ENCODE measurements around the gene RBM39.
"Not testable (repeated sequence)": the region's sequence is repeated elsewhere in the genome, so short reads cannot be mapped to it uniquely, and the experiment has no call there.

Gene RBM39

DNA sequence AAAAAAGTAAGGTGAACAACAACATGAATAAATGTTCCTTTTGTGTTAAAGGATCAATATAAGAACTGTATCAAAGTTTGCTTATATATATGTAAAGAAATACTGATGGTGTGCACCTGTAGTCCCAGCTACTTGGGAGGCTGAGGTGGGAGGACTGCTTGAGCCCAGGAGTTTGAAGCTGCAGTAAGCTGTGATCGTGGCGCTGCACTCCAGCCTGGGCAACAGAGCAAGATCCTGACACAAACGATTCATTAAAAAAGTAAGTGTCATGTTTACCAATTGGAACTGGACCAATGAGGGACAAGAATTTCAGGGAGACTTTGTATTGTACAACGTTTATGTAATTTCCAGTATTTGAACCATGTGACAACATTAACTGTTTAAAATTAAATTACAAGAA, 24.8 kb upstream of the RBM39 start:
- no peak for DNase-seq (ENCODE audit: low read depth)
- H3K4me3 ChIP-seq (ENCODE audit: low read depth, low read length) = no peak overlapping the region
- TF ChIP-seq, protein P1, sequence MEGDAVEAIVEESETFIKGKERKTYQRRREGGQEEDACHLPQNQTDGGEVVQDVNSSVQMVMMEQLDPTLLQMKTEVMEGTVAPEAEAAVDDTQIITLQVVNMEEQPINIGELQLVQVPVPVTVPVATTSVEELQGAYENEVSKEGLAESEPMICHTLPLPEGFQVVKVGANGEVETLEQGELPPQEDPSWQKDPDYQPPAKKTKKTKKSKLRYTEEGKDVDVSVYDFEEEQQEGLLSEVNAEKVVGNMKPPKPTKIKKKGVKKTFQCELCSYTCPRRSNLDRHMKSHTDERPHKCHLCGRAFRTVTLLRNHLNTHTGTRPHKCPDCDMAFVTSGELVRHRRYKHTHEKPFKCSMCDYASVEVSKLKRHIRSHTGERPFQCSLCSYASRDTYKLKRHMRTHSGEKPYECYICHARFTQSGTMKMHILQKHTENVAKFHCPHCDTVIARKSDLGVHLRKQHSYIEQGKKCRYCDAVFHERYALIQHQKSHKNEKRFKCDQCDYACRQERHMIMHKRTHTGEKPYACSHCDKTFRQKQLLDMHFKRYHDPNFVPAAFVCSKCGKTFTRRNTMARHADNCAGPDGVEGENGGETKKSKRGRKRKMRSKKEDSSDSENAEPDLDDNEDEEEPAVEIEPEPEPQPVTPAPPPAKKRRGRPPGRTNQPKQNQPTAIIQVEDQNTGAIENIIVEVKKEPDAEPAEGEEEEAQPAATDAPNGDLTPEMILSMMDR (IDR thresholded peaks at IDR 0.05; ENCODE audit: low read depth, low read length, missing control alignments) = no peak

DNA sequence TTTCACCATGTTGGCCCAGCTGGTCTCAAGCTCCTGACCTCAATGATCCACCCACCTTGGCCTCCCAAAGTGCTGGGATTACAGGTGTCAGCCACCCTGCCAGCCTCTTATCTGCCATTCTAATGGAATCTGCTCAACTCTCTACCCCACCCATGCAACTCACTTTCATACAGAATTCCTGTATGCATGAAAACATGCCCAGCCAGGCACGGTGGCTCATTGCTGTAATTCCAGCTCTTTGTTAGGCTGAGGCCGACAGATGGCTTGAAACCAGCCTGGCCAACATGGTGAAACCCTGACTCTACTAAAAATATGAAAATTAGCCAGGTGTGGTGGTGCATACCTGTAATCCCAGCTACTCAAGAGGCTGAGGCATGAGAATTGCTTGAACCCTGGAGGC, 22.9 kb upstream of the RBM39 start:
- H3K4me3 ChIP-seq (ENCODE audit: low read depth, low read length); DNase-seq (ENCODE audit: low read depth): not testable (repeated sequence)

DNA sequence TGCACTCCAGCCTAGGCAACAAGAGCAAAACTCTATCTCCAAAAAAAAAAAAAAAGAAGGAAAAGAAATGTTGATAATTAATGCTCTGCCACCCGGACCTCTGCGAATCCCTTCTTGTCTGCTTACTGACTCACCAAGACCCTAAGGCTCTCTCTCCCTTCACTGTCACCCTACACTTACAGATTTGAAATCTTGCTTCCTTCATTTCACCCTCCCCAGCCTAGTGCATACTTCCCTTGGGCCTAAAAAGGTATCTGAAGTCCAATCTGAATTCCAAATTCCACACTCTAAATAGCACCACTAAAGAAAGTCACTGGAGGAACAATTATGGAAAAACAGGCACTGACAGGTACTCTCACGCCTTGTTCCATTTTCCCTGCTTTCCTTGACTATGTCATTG, 20.4 kb upstream of the RBM39 start:
- DNase-seq (ENCODE audit: low read depth) = no peak
- H3K4me3 ChIP-seq (ENCODE audit: low read depth, low read length) = no peak overlapping the region
- TF ChIP-seq, protein P1 (IDR thresholded peaks at IDR 0.05; ENCODE audit: low read depth, low read length, missing control alignments) = no peak

DNA sequence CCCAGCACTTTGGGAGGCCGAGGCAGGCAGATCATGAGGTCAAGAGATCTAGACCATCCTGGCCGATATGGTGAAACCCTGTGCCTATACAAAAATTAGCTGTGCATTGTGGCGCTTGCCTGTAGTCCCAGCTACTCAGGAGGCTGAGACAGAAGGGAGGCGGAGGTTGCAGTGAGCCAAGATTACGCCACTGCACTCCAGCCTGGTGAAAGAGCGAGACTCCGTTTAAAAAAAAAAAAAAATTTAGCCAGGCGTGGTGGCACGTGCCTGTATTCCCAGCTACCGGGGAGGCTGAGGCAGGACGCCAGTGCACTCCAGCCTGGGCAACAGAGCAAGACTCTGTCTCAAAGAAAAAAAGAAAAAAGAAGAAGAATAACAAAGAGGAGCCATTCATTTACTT, 19.5 kb upstream of the RBM39 start:
- not testable (repeated sequence) for DNase-seq (ENCODE audit: low read depth); H3K4me3 ChIP-seq (ENCODE audit: low read depth, low read length)

DNA sequence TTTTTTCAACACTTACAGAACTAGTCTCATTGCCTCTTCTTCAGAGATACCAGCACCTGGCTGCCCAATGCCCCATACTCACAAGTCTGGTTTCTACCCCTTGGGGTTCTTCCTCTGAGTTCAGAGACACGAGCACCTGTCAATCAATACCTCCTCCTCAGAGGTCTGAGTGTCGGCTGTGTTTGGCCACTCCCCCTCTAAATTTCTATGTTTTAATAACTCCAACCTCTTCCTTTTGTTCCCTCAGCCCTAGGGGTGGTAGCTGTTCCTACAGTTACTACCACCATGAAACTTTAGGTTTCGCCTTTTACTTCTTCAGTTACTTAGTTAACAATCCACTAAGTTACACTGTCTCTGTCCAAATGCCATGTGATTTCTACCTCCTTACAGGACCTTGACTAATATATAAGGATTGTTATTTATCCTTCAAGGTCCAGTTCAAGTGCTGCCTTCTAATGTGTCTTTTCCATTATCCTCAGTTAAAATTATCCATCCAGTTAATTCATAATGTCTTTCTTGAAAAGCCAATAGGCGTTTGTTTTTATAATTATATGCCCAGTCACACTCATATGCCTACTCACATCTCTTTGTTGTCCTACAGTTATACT, 15.1 kb upstream of the RBM39 start:
- DNase-seq (ENCODE audit: low read depth) = no peak
- TF ChIP-seq, protein P1 (IDR thresholded peaks at IDR 0.05; ENCODE audit: low read depth, low read length, missing control alignments) = no peak
- H3K4me3 ChIP-seq (ENCODE audit: low read depth, low read length) = no peak overlapping the region

DNA sequence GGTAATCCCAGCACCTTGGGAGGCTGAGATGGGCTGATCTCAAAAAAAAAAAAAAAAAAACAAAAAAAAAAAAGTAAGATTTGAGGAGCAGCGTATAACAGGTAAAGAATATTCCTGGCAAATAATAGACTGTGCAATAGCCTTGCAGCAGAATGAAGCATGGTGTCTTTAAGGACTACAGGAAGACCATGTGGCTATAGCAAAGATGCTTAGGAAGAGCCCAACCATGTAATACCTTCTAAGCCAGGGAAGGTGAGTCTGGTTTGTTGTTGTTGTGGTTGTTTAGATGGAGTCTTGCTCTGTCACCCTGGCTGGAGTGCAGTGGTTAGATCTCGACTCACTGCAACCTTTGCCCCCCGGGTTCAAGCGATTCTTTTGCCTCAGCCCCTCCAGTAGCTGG, 14.3 kb upstream of the RBM39 start:
- no peak for DNase-seq (ENCODE audit: low read depth)
- TF ChIP-seq, protein P1 (IDR thresholded peaks at IDR 0.05; ENCODE audit: low read depth, low read length, missing control alignments) = no peak
- H3K4me3 ChIP-seq (ENCODE audit: low read depth, low read length) = no peak overlapping the region

DNA sequence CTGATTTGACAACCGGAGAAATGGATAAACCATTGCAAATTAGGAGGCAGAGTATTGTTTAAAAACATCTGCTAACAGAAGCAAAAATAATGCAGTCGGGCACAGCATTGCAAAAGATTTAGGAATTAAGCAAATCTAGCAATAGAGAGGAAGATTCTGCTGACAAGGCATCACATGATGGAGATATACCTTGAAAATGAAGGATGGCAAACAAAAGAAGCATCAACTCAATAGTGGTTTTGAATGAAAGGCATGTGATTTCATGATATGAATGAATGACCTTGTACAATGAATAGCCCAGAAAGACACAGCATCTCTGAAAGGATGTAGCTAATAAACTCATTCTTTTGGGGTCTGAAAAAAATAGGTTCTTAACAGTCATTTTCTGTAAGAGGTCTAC, 8.6 kb upstream of the RBM39 start:
- H3K4me3 ChIP-seq (ENCODE audit: low read depth, low read length) = no peak overlapping the region
- DNase-seq (ENCODE audit: low read depth) = no peak
- TF ChIP-seq, protein P1 (IDR thresholded peaks at IDR 0.05; ENCODE audit: low read depth, low read length, missing control alignments) = no peak

DNA sequence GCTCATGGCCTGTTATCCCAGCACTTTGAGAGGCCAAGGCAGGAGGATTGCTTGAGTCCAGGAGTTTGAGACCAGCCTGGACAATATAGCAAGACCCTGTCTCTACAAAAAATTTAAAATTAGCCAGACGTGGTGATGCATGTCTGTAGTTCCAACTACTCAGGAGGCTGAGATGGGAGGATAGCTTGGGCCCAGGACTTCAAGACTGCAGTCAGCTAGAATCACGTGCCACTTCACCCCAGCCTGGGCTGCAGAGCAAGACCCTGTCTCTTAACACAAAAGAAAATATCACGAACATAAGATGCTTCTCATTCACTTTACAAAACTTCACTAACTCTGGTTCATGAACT, 2.4 kb upstream of the RBM39 start:
- not testable (repeated sequence) for H3K4me3 ChIP-seq (ENCODE audit: low read depth, low read length); DNase-seq (ENCODE audit: low read depth)

All from GM12864 (cell line).